Panc1 (cell line): Measurements from ENCODE around the gene PYGM. TPM values are rescaled to one million over a fixed set of nuclear protein-coding genes. Genes with fewer than 3 reads are reported as not detected.

Source experiments
- ATAC-seq: fragments of 200-7000 bp; cut with Tn5 transposase; 2 replicates; pipeline ENCODE4 v1.9.1; 2020; ENCODE audit warnings: mild to moderate bottlenecking, moderate library complexity
- BruUV-seq: library from RNA; stranded (reverse); fragments of 400-500 nt; replicated peaks from 2 replicates; lab custom pipeline; 2021; lab: Mats Ljungman, UMichigan
- CTCF ChIA-PET: fragments of 300-600 bp; sonication (Branson Sonifier 250); formaldehyde crosslinking; loops from one replicate; lab custom pipeline; 2022; ENCODE audit warnings: antibody characterized with exemption; lab: Charles Lee
- POLR2A ChIA-PET: fragments of 300-600 bp; sonication (Branson Sonifier 250); formaldehyde crosslinking; loops from one replicate; lab custom pipeline; 2022; ENCODE audit warnings: antibody characterized with exemption; lab: Charles Lee
- DNase-seq: peaks from one replicate; pipeline ENCODE4 v3.0.0-alpha.2; 2010; ENCODE audit warnings: low read depth, low spot score
- H3K27ac ChIP-seq: 2 replicates; pipeline ENCODE4 v1.5.1; 2011; ENCODE audit warnings: mild to moderate bottlenecking, low read length, inconsistent platforms
- H3K27me3 ChIP-seq: fragments of 200-500 bp; sonication (Bioruptor generic); 2 replicates; pipeline ENCODE4 v1.6.0; 2014; ENCODE audit warnings: low read length, inconsistent platforms; ENCODE audit not compliant: control insufficient read depth, insufficient read depth
- H3K36me3 ChIP-seq: fragments of 200-500 bp; sonication (Bioruptor generic); 2 replicates; pipeline ENCODE4 v1.5.1; 2014; ENCODE audit warnings: inconsistent platforms, mild to moderate bottlenecking, low read length, moderate library complexity; ENCODE audit not compliant: control insufficient read depth, insufficient read depth
- H3K4me1 ChIP-seq: 2 replicates; pipeline ENCODE4 v1.5.1; 2011; ENCODE audit warnings: inconsistent platforms, mild to moderate bottlenecking, low read length, moderate library complexity; ENCODE audit not compliant: control insufficient read depth, insufficient read depth
- H3K4me3 ChIP-seq, 2 experiments: 2 replicates each; pipeline ENCODE4 v1.5.1; 2011 to 2012; ENCODE audit warnings: low read depth in 2 of 2, low read length in 2 of 2, mild to moderate bottlenecking in 2 of 2, inconsistent platforms in 1 of 2, moderate library complexity in 1 of 2
- H3K9me3 ChIP-seq: fragments of 200-500 bp; sonication (Bioruptor generic); 2 replicates; pipeline ENCODE4 v1.5.1; 2014; ENCODE audit warnings: low read depth, mild to moderate bottlenecking, inconsistent platforms, low read length, moderate library complexity; ENCODE audit not compliant: control insufficient read depth, insufficient read depth
- CTCF ChIP-seq: fragments of 450-650 bp; IDR thresholded peaks from 2 replicates; pipeline ENCODE4 v1.5.1; 2017; ENCODE audit warnings: mild to moderate bottlenecking
- POLR2AphosphoS5 ChIP-seq: IDR thresholded peaks from 2 replicates; pipeline ENCODE4 v1.6.1; 2012; ENCODE audit warnings: mild to moderate bottlenecking, low read depth, low read length, moderate library complexity
- REST ChIP-seq, 2 experiments: IDR thresholded peaks; 2 replicates each; pipeline ENCODE4 v1.6.1; 2011 to 2012; ENCODE audit warnings: low read depth in 2 of 2, control low read depth in 1 of 2, low read length in 1 of 2, mild to moderate bottlenecking in 1 of 2, moderate library complexity in 1 of 2; ENCODE audit not compliant: insufficient read depth in 1 of 2
- SIN3A ChIP-seq: IDR thresholded peaks from 2 replicates; pipeline ENCODE4 v1.6.1; 2012; ENCODE audit warnings: low read depth, mild to moderate bottlenecking, low read length, moderate library complexity, borderline replicate concordance; ENCODE audit not compliant: insufficient read depth
- TCF7L2 ChIP-seq: IDR thresholded peaks from 2 replicates; pipeline ENCODE4 v1.6.1; 2011; ENCODE audit warnings: mild to moderate bottlenecking, low read depth, low read length, inconsistent platforms
- in situ Hi-C: cut with HindIII; loops from 2 replicates; pipeline ENCODE4 v1.10.0; 2016; ENCODE audit warnings: low sequenced_read_pairs, low pct_unique_long_range_greater_than_20kb
- intact Hi-C: fragments of 100-400 bp; cut with micrococcal nuclease; formaldehyde crosslinking; loops from one replicate; pipeline ENCODE4 v1.10.0; 2022; ENCODE audit not compliant: unreplicated experiment
- total RNA-seq: library from RNA; stranded (reverse); gene quantifications from one replicate; pipeline ENCODE4 v1.2.1, GENCODE V29; 2021; ENCODE audit not compliant: unreplicated experiment

PYGM gene
- total RNA-seq, 1 experiment from 2014 or later: 0.39 TPM

- DNase-seq: no peak
- in situ Hi-C loops: no loop called here
- H3K4me1 ChIP-seq: peaks cover 3% of the 10 kb centered on the region
- no peak for ATAC-seq
- H3K27me3 ChIP-seq: no peaks in the 10 kb centered on the region
- intact Hi-C loops: no loop called here
- BruUV-seq: no TSS peak
- ChIA-PET CTCF (interaction anchor here (0.6 kb wide), 1 partner anchor 69 kb away, joined by 8 read pairs; no protein-coding TSS in a partner anchor), POLR2A (no interaction called here)
- H3K9me3 ChIP-seq: no peaks in the 10 kb centered on the region
- no peak overlapping the region for H3K4me3 ChIP-seq
- H3K27ac ChIP-seq: no peak overlapping the region
- no peaks in the 10 kb centered on the region for H3K36me3 ChIP-seq
- TF ChIP-seq TCF7L2 (no peak), REST (IDR thresholded peaks at IDR 0.05; ENCODE audit: insufficient read depth in 1 of 2, low read depth in 2 of 2, low read length in 1 of 2) (no peak), POLR2AphosphoS5 (no peak), SIN3A (no peak), CTCF (no peak)
Measured at GRCh38 chr11:64757549-64758329, 2.0 kb downstream of the PYGM start.

GRCh38 chr11:64755681-64756361 is 4.0 kb downstream of the PYGM start:
- TF ChIP-seq POLR2AphosphoS5 (no peak), SIN3A (no peak), REST (IDR thresholded peaks at IDR 0.05; ENCODE audit: insufficient read depth in 1 of 2, low read depth in 2 of 2, low read length in 1 of 2) (no peak), TCF7L2 (no peak), CTCF (no peak)
- H3K4me3 ChIP-seq: no peak overlapping the region
- in situ Hi-C loops: no loop called here
- no peak overlapping the region for H3K27ac ChIP-seq
- H3K36me3 ChIP-seq: no peaks in the 10 kb centered on the region
- DNase-seq (no peak), ATAC-seq (no peak)
- CTCF ChIA-PET: no interaction called here
- no peaks in the 10 kb centered on the region for H3K27me3 ChIP-seq
- POLR2A ChIA-PET: no interaction called here
- H3K4me1 ChIP-seq: no peaks in the 10 kb centered on the region
- H3K9me3 ChIP-seq: no peaks in the 10 kb centered on the region
- BruUV-seq: no TSS peak
- intact Hi-C loops: no loop called here
